PFSK-1 (cell line): ENCODE measurements around the gene LSMEM2.

Experiments
- FOXP2 ChIP-seq: optimal IDR thresholded peaks from 2 replicates; pipeline ENCODE3; 2011; ENCODE audit warnings: borderline replicate concordance, control low read depth, inconsistent platforms; ENCODE audit not compliant: insufficient read depth; ENCODE audit errors: extremely low read length, extremely low read depth
- POLR2AphosphoS5 ChIP-seq: IDR thresholded peaks from 2 replicates; pipeline ENCODE4 v1.6.1; 2012; ENCODE audit warnings: low read depth, mild to moderate bottlenecking, control low read depth, low read length, moderate library complexity
- SIN3A ChIP-seq: IDR thresholded peaks from 2 replicates; pipeline ENCODE4 v1.6.1; 2012; ENCODE audit warnings: mild to moderate bottlenecking, low read length, moderate library complexity, borderline replicate concordance; ENCODE audit not compliant: insufficient read depth
- TAF1 ChIP-seq: IDR thresholded peaks from 2 replicates; pipeline ENCODE4 v1.6.1; 2012; ENCODE audit warnings: low read length, control low read depth, borderline replicate concordance; ENCODE audit not compliant: insufficient read depth
- TF ChIP-seq, protein P1 (sequence below), 2 experiments: IDR thresholded peaks; 2 replicates each; pipeline versions ENCODE4 v1.6.1 to v1.8.0; 2011 to 2012; ENCODE audit warnings: low read depth in 2 of 2, low read length in 2 of 2, control low read depth in 1 of 2, inconsistent platforms in 1 of 2, mild to moderate bottlenecking in 1 of 2, moderate library complexity in 1 of 2; ENCODE audit not compliant: insufficient read depth in 1 of 2

GRCh38 chr3:50258029-50258680 lies 20.7 kb upstream of the LSMEM2 start:
- TF ChIP-seq TAF1: no peak
- TF ChIP-seq POLR2AphosphoS5: no peak
- TF ChIP-seq, protein P1, sequence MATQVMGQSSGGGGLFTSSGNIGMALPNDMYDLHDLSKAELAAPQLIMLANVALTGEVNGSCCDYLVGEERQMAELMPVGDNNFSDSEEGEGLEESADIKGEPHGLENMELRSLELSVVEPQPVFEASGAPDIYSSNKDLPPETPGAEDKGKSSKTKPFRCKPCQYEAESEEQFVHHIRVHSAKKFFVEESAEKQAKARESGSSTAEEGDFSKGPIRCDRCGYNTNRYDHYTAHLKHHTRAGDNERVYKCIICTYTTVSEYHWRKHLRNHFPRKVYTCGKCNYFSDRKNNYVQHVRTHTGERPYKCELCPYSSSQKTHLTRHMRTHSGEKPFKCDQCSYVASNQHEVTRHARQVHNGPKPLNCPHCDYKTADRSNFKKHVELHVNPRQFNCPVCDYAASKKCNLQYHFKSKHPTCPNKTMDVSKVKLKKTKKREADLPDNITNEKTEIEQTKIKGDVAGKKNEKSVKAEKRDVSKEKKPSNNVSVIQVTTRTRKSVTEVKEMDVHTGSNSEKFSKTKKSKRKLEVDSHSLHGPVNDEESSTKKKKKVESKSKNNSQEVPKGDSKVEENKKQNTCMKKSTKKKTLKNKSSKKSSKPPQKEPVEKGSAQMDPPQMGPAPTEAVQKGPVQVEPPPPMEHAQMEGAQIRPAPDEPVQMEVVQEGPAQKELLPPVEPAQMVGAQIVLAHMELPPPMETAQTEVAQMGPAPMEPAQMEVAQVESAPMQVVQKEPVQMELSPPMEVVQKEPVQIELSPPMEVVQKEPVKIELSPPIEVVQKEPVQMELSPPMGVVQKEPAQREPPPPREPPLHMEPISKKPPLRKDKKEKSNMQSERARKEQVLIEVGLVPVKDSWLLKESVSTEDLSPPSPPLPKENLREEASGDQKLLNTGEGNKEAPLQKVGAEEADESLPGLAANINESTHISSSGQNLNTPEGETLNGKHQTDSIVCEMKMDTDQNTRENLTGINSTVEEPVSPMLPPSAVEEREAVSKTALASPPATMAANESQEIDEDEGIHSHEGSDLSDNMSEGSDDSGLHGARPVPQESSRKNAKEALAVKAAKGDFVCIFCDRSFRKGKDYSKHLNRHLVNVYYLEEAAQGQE (IDR thresholded peaks at IDR 0.05; ENCODE audit: insufficient read depth in 1 of 2, low read depth in 2 of 2, low read length in 2 of 2): no peak
- TF ChIP-seq FOXP2: no peak
- no peak for TF ChIP-seq SIN3A
